Neural progenitor cell (in vitro differentiated cells): Measurements from ENCODE around the gene ANKRD60.

Experiments
- EZH2phosphoT487 ChIP-seq: fragments of 200-600 bp; sonication (generic); IDR thresholded peaks from 2 replicates; pipeline ENCODE4 v1.6.1; 2017; ENCODE audit warnings: antibody characterized with exemption
- TF ChIP-seq, protein P1 (sequence below): fragments of 200-600 bp; sonication (generic); IDR thresholded peaks from 2 replicates; pipeline ENCODE4 v1.5.1; 2017; ENCODE audit warnings: antibody characterized with exemption, mild to moderate bottlenecking

DNA sequence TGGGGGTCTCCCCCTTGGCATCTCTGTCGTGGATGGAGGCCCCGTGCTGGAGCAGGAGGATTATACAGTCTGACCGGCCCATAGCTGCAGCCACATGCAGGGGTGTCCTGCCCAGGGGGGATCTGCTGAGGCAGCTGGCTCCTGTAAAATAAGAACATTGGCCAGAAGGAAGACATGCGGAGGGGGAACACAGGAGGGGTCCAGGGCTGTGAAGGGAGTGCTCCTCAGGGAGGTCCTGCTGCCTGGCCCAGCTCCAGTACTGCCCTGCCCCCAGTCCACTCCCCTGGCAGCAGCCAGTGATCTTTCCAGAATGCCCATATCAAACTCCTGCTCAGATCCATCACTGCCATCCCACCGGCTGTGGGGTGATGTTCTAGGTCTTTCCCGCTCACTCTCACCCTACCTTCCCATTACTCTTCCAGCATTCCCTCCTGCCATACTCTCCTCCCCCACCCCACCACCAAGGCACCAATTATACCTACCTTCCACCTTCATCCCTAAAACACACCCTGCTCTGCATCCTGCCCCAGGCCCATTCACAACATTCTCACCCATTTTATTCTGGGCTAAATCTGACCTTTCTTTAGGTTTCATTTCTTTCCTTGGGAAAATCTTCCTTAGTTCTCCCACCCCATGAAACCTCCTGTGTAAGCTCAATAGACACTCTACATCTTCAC is 9.7 kb downstream of the ANKRD60 start:
- TF ChIP-seq, protein P1, sequence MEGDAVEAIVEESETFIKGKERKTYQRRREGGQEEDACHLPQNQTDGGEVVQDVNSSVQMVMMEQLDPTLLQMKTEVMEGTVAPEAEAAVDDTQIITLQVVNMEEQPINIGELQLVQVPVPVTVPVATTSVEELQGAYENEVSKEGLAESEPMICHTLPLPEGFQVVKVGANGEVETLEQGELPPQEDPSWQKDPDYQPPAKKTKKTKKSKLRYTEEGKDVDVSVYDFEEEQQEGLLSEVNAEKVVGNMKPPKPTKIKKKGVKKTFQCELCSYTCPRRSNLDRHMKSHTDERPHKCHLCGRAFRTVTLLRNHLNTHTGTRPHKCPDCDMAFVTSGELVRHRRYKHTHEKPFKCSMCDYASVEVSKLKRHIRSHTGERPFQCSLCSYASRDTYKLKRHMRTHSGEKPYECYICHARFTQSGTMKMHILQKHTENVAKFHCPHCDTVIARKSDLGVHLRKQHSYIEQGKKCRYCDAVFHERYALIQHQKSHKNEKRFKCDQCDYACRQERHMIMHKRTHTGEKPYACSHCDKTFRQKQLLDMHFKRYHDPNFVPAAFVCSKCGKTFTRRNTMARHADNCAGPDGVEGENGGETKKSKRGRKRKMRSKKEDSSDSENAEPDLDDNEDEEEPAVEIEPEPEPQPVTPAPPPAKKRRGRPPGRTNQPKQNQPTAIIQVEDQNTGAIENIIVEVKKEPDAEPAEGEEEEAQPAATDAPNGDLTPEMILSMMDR: no peak
- no peak for TF ChIP-seq EZH2phosphoT487
